Fibroblast of the aortic adventitia (primary cell): ENCODE results near the gene MIOX. TPM values are rescaled to one million over a fixed set of nuclear protein-coding genes. Genes with fewer than 3 reads are reported as not detected.
A peak's percentile ranks its signal among the peaks of the same experiment; 100 is the strongest.

Experiments used
- DNase-seq: peaks from one replicate; pipeline ENCODE4 v3.0.0-alpha.2; 2010; ENCODE audit warnings: low read depth
- H3K4me3 ChIP-seq: 2 replicates; pipeline ENCODE4 v1.5.1; 2011; ENCODE audit warnings: low read depth, mild to moderate bottlenecking, control low read depth, low read length, moderate library complexity
- total RNA-seq: library from RNA; depleted of rRNA; stranded (reverse); fragments of >200 nt; gene quantifications from 2 replicates; pipeline ENCODE4 v1.2.3, GENCODE V29; 2012; ENCODE audit warnings: low replicate concordance
- TF ChIP-seq, protein P1 (sequence below): IDR thresholded peaks from 2 replicates; pipeline ENCODE4 v1.5.1; 2011; ENCODE audit warnings: mild to moderate bottlenecking, low read length, control low read depth, inconsistent platforms; ENCODE audit not compliant: insufficient read depth

The MIOX gene
- total RNA-seq, 1 donor, result not detected

DNA sequence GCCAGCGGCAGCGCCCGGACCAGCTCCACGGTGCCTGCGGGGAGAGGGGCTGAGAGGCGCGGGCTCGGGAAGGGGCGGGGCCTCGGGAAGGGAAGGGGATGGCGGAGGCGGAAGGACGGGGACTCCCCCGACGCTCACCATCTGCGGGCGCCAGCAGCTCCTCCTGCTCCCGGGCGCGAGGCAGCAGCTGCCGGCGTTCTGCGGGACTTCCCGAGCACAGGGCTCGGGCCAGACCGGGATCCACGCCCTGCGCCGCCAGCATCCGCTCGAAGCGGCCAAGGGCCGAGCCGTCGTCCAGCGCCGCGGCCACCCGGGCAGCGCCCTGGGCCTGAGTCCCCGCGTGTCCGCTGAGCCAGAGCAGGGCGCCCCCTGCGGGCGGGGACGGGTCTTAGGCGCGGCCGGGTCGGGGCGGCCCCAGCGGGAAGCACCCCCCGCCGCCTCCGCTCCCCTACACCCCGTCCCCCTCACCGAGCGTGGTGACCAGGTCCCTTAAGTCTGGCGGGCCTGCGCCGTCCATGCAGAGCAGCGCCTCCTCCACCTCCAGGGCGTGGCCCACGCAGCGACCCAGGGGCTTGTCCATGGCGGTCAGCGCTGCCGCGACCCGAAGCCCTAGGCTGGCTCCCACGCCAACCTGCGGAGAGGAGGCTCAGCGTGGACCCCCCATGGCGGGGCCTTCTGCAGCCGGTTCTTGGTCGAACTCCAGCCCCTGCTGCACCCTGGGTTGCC, 39.6 kb downstream of the MIOX start:
- peak; percentile 64 for DNase-seq
- TF ChIP-seq, protein P1, sequence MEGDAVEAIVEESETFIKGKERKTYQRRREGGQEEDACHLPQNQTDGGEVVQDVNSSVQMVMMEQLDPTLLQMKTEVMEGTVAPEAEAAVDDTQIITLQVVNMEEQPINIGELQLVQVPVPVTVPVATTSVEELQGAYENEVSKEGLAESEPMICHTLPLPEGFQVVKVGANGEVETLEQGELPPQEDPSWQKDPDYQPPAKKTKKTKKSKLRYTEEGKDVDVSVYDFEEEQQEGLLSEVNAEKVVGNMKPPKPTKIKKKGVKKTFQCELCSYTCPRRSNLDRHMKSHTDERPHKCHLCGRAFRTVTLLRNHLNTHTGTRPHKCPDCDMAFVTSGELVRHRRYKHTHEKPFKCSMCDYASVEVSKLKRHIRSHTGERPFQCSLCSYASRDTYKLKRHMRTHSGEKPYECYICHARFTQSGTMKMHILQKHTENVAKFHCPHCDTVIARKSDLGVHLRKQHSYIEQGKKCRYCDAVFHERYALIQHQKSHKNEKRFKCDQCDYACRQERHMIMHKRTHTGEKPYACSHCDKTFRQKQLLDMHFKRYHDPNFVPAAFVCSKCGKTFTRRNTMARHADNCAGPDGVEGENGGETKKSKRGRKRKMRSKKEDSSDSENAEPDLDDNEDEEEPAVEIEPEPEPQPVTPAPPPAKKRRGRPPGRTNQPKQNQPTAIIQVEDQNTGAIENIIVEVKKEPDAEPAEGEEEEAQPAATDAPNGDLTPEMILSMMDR, result peak; percentile 49

DNA sequence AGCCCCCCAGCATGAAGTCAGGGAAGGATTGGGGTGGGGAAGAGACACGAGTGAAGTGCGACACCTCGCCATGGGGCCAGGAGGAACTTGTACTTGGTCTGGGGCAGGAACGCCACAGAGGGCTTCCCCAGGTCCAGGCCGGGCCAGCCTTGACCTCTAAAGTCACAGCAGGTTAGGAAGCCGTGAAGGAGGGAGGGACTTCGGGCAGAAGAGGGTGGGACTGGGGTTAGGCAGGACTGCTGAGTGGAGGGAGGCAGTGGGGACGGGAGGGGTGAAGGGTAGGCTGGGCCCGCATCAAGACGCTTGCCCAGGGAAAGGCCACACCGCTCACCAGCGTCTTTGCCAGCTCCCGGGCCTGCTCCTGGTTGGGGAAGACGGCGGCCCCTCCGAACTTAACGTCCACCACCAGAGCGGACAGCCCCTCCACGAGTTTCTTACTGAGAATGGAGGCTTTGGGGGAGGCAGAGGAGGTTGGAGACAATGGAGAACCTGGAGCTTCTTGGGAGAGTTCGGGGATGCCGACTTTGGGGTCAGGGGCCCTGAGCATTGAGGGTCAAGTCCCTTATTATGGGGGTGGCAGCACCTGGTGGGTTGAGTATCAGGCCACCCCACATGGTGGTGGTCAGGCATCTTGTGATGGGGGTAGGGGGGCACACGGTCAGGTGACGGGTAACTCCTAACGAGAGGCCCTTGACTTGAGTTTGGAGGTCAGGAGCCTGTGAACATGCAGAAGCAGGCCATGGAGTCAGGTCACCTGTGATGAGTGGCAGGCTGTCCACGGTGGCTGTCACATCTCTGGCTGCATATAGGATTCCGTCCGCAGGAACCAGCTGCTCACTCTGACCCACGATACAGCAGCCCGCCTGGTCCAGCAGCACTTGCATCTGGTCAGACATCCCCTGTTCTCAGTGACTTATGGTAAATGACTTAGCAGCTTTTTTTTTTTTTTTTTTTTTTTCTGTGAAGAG, 40.5 kb downstream of the MIOX start:
- peak overlapping the region; percentile 77 for H3K4me3 ChIP-seq
- TF ChIP-seq, protein P1, result peak; percentile 0
- peak; percentile 43 for DNase-seq

More for the DNA sequence above, 39.6 kb downstream of the MIOX start:
- peak overlapping the region; percentile 77 for H3K4me3 ChIP-seq

DNA sequence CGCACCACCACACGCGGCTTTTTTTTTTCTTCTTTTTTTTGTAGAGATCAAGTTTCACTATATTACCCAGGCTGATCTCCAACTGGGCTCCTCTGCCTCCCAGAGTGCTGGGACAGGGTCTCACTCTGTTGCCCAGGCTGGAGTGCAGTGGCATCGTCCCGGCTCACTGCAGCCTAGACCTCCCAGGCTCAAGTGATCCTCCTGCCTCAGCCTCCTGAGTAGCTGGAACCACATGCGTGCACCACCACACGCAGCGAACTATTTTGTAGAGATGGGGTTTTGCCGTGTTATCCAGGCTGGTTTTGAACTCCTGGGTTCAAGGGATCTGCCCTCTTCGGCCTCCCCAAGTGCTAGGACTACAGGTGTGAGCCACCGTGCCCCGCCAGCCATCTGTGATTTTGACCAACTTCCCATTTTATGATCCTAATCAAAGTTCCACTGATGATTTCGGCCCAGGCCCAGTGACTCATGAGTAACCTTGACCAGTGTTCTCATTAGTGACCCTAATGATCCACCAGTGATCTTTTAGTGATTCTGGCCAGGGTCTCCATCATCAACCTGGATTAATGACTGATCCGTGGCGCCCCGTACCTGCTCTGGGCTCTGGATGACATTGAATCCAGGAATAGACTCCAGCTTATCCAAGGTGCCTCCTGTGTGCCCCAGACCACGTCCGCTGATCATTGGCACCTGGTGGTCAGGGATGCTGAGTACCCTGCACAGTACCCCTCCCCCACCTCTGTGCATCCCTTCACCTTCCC, 41.4 kb downstream of the MIOX start:
- H3K4me3 ChIP-seq, result no peak overlapping the region
- TF ChIP-seq, protein P1, result no peak
- DNase-seq, result no peak

DNA sequence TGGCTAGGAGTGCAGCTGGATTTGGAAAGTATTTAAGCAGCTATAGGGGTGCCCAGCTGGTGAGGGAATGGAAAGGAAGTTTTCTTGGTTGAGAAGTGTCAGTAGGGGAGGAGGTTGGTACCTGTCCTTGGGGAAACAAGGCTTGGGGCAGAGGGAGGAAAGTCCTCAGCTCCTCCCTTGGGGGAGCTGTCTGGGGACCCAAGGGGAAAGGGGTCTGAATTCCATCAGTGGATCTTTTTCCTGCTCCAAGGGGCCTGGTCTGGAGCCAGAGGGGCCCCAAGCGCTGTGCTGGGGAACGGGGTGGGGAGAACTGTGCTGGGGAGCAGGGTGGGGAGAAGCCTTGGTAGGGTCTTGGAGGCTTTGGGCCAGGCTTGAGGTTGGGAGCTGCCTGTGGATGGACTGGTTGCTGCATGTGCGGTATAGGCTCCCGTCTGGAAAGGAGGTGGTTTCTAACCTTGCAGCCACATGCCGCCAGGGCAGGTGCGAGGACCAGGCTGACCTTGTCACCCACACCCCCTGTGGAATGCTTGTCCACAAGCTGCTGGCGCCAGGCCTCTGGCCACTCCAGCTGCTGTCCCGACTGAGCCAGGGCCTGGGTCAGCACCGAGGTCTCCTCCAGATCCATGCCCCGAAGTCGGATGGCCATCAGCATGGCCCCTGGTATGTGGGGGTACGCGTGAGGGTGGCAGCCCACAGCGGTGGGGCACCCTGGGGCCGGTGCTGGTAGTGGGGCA, 42.2 kb downstream of the MIOX start:
- H3K4me3 ChIP-seq, result peak overlapping the region; percentile 69
- TF ChIP-seq, protein P1, result no peak
- DNase-seq, result no peak

DNA sequence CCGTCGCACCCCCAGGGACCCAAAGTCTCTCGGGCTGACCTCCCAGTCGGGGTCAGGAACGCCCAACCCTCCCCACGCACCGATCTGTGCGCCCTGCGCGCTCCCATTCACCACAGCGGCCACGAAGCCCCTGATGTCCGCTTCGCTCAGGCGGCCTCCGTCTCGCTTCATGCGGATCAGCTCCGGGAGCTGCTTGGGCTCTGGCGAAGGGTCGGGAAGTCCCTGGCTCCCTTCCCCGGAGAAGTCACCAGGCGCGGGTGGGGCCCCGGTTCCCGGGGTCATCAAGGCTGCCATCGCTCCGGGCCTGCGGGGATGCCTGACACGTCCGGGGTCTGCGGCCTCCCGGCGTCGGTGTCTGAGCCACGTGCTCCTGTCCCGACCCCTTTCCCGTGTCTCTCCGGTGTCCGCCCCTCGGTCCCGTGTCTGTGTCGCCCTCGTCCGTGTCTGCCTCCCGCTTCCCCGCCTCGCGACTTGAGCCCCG, 42.8 kb downstream of the MIOX start:
- H3K4me3 ChIP-seq, result peak overlapping the region; percentile 69
- TF ChIP-seq, protein P1, result no peak
- peak; percentile 29 for DNase-seq
